HG02852 (cell line): Measurements from ENCODE around the gene CIZ1.
"Not testable (repeated sequence)": the region's sequence is repeated elsewhere in the genome, so short reads cannot be mapped to it uniquely, and the experiment has no call there.

ENCODE experiments used
- ATAC-seq: cut with Tn5 transposase; IDR thresholded peaks from one replicate; pipeline ENCODE4 v1.9.1; 2021; ENCODE audit warnings: mild to moderate bottlenecking, moderate library complexity; ENCODE audit not compliant: unreplicated experiment

The CIZ1 gene, protein sequence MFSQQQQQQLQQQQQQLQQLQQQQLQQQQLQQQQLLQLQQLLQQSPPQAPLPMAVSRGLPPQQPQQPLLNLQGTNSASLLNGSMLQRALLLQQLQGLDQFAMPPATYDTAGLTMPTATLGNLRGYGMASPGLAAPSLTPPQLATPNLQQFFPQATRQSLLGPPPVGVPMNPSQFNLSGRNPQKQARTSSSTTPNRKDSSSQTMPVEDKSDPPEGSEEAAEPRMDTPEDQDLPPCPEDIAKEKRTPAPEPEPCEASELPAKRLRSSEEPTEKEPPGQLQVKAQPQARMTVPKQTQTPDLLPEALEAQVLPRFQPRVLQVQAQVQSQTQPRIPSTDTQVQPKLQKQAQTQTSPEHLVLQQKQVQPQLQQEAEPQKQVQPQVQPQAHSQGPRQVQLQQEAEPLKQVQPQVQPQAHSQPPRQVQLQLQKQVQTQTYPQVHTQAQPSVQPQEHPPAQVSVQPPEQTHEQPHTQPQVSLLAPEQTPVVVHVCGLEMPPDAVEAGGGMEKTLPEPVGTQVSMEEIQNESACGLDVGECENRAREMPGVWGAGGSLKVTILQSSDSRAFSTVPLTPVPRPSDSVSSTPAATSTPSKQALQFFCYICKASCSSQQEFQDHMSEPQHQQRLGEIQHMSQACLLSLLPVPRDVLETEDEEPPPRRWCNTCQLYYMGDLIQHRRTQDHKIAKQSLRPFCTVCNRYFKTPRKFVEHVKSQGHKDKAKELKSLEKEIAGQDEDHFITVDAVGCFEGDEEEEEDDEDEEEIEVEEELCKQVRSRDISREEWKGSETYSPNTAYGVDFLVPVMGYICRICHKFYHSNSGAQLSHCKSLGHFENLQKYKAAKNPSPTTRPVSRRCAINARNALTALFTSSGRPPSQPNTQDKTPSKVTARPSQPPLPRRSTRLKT

DNA sequence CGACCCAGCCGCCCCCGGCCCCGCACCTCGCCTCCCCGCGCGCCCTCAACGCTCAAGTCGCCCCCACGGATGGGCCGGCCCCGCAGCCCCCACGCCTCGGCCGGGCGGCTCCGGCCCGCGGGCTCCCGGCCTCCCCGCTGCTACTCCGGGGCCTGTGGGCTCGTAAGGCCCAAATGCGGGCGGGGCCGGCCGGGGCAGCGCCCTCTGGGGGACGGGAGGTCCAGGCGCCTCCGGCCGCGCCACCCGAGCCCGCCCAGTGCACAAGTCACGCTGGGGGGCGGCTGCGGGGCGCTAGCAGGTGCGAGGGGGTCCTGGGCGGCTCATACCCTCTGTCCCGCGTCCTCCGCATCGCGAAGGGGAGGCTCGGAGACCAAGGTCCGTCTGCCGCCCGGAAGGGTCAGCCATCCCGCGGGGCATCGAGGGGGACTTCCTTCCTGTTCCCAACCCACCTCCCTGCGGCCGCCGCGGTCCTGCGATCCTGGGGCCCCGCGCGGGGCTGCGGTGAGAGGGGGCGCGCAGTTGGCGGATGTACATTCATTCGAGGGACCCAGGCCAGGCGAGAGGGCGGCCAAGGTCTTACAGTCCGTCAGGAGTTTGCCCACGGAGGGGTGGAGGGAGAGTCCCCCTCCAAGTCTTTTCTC, at the start of gene CIZ1:
CIZ1 (minus strand) TSS at position 167 of the 641 bp plus-strand sequence. CDS start 715 bp downstream, outside the sequence.
- peak; percentile 81 for ATAC-seq

DNA sequence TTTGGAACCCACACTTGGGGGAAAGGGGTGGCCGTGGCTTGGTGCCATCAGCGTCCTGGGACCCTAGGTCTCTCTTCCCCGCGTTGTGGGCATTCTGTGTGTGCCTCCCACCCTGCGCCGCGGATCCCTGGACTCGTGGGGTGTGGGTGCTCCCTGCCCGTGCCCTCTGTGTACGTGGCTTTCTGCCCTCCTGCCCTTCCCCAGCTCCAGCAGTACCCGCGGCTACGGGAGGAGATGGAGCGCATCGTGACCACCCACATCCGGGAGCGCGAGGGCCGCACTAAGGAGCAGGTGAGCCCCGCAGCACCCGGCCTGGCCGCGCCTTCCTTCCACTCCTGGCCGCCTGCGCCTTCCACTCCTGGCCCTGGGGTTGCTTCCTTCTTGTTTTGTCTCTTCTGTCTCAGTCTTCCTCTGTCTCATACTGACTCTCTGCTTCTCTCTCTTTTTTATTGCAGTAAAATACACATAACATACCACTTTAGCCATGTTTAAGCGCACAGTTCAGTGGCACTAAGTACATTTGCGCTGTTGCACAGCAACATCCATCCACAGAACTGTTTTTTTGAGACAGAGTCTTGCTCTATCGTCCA, 42.5 kb upstream of the CIZ1 start:
- no peak for ATAC-seq

DNA sequence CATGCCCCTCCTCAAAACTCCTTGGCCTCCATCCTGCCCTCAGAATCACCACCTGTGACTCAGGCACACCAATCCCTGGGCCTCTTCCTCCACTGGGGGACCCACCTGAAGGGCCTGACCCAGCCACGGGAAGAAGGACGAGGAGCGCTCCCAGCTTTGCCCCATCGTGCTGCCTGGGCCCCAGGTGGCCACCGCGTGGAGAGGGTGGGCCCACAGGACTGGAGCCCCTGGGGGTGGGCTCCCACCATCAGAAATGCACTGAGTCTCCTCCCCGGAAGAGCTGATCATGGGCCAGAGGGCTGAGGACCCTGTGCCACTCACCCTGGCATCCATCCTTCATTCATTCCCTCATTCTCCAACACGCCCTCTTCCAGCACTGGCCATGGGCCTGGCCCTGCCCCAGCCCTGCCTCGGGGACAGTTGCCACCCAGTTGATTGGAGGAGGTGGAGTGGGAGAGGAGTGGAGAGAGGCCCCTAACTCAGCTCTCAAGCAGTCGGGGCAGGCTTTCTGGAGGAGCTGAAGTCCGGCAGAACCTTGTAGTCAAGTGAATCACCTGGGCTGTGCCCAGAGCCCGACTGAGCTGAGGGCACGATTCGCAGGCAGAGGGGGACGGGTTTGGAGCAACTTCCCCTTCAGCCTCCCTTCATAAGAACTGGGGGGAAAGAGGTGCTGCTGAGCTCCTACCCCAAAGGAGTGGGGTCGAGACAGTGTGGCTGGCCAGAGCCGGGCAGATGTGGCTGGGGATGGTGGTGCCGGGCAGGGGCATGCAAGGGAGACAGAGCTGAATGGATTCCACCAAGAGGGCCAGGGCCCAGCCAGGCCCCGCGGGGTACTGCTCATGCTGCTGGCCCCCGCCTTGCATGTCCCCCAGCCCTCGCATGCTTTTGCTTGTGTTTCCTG, 41.4 kb upstream of the CIZ1 start:
- ATAC-seq: no peak

DNA sequence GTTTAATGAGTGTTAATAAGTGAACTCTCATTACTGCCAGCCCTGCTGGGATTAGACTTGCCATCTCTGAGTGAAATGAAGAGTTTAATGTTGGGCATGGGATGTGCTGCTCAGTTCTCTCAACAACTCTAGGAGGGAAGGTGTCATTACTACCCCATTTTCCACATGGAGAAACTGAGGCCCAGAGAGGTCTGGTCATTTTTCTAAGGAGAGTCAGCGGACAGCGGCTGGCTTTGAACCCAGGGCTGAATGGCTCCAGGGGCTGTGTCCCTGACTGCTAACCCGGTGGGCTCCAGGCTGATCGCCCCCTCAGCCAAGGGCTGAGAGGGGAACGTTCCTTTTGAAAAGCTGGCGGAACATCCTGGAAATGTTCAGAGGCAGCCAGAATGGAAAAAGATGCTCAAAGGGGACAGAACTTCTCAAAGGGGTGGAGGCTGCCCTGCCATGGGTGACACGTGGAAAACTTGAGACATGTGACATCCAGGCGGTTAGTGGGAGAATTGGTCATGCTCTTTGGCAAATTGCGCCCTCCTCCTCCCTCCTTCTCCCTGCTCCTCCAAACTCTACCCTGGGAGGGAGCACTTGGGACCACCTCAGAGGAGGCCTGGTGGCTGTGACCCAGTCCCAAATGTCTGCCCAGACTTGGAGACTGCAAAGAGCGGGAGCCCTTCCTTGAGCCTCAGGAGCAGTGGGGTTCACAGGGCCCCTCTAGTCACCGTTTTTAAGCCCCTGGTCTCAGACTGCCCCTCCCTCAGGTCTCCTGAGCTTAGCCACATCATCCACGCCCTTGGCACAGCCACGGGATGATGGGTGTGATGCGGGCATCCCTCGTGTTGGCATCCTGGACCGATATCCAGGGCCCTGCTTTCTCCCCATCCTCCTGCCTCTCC, 40.5 kb upstream of the CIZ1 start:
- no peak for ATAC-seq

DNA sequence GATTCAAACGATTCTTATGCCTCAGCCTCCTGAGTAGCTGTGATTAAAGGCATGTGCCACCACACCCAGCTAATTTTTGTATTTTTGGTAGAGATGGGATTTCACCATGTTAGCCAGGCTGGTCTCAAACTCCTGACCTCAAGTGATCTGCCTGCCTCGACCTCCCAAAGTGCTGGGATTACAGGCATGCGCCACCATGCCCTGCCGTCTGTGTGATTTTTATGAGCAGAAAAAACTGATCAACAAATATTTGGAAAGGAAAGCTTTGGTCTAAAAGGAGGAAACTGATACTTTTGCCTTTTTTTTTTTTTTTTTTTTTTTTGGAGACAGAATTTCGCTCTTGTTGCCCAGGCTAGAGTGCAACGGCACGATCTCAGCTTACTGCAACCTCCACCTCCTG, 39.5 kb upstream of the CIZ1 start:
- not testable (repeated sequence) for ATAC-seq

DNA sequence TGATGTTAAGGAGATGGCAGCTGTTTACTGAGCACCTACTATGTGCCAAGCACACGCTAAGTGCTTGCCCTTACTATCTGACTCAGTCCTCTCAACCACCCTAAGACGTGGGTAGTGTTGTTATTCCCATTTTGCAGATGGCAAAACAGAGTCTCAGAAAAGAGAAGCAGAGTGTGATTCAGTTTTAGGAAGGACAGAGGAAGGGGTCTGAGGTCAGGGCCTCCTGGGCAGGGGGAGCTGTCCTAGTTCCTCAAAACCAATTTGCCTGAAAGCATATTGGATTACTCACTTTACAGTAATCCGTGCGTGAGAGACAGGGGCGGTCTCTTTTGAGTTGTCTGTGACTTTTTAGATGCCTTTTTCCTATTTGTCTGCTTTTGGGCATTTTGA, 35.0 kb upstream of the CIZ1 start:
- ATAC-seq: no peak

DNA sequence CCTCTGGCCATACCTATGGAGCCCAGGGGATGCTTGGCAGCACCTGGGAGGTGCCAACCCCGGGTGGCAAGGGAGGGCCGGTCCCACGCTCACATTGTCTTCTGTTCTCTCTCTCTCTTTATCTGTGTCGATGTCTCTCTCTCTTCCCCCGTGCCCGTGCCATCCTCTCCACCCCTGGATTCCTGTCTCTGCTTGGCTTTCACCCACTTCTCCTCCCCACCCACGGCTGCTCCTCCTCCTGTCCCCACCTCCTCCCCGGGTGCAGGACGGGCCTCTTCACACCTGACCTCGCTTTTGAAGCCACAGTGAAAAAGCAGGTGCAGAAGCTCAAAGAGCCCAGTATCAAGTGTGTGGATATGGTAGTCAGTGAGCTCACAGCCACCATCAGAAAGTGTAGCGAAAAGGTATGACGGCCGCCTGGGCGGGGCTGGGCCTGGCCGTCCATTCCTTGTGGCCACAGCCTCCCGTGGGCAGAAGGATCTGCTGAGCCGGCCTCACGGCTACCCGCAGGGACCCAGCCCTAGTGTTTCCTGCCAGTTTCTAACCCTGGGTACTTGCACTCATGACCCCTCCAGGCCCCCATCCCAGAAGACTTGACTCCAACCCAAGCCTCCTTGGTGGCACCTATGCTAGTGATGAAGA, 34.5 kb upstream of the CIZ1 start:
- no peak for ATAC-seq

DNA sequence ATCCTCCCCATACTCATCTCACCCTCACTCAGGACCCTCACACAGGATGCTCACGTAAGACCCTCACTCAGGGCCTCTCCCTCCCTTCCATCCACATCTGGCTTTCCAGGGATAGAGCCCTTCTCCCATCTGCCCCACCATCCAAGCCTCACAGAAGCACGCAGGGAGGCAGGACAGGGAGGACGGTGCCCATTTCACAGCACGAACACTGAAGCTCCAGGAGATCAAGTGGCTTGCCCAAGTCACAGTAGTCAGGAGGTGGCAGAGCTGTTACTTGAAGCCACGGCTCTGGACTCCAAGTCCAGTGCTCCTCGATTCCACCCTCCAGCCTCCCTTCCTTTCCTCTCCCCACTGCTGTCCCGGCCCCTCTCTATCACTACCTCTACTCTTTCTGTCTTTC, 33.5 kb upstream of the CIZ1 start:
- no peak for ATAC-seq

DNA sequence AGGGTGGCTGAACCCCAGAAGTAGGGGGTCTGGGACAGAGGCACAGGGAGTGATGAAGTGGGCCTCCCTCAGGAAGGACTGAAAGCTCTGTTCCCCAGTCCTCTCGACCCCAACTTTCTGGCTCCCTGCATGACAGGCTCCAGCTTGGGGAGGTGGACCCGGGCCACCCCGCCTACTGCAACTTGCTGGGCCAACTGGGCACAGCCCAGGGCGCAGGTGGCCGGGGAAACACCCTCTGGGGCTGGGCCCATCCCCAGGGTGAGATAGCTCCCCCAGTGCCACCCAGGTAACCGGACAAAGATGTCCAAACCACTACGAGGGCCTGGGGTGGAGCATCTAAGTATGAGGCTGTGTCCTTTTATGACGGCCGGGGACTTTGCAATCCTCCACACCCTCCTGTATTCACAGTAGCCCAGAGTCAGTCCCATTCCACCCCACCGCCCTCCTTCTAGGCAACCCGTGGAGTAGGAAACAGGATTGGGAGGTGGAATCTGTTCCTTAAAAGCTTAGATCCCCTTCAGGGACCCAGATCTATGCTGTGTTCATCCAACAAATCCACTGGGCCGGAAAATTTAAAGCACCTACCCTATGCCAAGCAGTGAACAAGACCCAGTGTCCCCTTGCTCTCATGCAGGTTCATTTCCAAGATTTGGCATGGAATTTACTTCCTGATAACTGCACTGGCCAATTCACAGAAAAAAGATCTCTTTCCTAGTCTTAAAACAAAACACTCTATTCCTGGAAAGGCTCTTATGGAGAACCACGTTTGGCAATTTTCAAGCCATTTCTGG, 31.7 kb upstream of the CIZ1 start:
- ATAC-seq: no peak

DNA sequence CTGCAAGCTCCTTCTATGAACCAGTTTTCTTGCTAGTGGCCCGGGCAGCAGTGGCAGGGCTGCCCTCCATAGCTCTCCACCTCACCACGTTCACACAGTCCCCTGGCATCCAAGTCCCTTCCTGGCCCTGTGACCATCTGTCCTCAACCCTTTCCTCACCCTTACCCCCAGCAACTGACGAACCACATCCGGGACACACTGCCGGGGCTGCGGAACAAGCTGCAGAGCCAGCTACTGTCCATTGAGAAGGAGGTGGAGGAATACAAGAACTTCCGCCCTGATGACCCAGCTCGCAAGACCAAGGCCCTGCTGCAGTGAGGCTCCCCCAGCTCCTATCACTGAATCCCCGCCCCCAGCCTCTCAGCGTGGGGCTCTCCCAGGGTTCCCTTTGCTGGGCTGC, 30.7 kb upstream of the CIZ1 start:
- no peak for ATAC-seq

DNA sequence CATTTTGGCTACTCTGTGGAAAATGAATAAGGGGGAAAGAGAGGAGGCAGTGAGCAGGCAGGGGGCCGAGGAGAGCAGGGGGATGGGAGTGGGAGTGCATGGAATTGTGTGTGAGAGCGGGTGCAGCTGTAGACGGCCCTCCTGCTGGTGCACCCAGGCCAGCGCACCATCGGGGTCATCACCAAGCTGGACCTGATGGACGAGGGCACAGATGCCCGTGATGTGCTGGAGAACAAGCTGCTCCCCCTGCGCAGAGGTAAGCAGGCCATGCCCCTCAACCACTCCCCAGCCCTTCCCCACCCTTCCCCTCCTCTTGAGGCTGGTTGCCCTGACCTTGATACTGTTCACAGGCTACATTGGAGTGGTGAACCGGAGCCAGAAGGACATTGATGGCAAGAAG, 28.5 kb upstream of the CIZ1 start:
- ATAC-seq: no peak

DNA sequence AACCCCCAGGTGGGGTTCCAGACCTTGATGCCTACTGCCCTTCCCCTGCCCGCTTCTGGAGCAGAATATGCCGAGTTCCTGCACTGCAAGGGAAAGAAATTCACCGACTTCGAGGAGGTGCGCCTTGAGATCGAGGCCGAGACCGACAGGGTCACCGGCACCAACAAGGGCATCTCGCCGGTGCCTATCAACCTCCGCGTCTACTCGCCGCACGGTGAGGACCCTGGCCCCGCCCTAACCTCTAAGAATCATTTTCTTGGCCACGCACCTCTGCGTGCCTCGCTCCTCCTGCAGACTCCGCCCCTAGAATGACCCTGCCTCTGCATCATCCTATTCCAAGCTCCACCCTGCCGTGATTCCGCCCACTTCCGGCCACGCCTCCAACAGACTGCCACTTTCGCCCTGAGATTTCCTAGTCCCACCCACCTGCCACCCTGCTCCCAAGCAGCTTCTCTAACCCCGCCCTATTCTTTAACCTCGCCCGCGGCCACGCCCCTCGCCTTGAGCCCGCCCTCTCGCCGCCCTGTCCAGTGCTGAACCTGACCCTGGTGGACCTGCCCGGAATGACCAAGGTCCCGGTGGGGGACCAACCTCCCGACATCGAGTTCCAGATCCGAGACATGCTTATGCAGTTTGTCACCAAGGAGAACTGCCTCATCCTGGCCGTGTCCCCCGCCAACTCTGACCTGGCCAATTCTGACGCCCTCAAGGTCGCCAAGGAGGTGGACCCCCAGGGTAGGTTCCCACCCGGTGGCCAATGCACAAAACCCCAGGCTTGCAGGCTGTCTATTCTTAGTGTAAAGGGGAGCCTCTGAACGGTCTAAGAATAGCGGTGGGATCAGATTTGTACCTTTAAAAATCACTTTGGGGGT, 27.4 kb upstream of the CIZ1 start:
- peak; percentile 84 for ATAC-seq

DNA sequence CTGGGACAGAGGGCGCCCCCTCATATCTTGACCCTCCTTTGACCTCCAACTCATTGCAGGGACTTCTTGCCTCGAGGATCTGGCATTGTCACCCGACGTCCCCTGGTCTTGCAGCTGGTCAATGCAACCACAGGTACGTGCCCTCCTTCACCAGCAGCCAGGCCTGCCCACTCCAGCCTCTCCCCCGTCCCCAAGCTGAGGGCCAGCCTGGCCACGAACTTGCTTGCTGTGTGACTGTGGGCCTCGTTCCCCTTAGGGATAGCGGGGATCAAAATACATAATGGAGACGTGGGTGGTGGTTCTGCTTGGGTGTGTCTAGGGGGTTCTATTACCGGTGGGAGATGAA, 26.8 kb upstream of the CIZ1 start:
- no peak for ATAC-seq

DNA sequence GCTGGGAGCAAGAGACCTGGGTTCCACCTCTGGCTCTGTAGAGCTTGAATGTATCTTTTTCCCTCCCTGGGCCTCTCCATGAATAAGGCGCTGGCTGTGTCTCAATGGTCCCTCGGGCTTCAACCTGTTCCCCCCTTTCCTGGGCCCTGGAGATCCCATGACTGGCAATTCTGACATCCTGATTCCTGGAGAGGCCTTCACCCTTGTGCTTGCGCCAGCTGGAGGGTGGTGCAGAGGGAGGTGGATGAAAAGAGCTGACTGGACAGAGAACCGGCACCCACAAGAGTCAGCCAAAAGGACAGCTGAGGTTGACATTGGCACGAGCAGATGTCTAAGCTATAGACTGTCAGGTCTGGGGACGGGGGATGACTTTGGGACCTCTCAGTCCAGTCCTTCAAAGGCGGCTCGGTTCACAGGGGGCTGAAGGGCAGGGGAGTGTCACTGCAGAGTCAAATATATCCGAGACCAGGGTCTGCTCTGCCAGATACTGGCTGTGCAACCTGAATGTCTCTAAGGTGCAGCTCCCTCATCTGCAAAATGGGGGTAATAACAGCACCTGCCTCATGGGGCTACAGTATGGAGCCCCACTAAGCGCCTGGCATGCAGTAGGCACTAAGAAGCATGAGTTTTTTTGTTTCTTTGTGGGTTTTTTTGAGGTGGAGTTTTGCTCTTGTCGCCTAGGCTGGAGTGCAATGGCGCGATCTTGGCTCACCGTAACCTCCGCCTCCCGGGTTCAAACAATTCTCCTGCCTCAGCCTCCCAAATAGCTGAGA, 25.6 kb upstream of the CIZ1 start:
- ATAC-seq: no peak

DNA sequence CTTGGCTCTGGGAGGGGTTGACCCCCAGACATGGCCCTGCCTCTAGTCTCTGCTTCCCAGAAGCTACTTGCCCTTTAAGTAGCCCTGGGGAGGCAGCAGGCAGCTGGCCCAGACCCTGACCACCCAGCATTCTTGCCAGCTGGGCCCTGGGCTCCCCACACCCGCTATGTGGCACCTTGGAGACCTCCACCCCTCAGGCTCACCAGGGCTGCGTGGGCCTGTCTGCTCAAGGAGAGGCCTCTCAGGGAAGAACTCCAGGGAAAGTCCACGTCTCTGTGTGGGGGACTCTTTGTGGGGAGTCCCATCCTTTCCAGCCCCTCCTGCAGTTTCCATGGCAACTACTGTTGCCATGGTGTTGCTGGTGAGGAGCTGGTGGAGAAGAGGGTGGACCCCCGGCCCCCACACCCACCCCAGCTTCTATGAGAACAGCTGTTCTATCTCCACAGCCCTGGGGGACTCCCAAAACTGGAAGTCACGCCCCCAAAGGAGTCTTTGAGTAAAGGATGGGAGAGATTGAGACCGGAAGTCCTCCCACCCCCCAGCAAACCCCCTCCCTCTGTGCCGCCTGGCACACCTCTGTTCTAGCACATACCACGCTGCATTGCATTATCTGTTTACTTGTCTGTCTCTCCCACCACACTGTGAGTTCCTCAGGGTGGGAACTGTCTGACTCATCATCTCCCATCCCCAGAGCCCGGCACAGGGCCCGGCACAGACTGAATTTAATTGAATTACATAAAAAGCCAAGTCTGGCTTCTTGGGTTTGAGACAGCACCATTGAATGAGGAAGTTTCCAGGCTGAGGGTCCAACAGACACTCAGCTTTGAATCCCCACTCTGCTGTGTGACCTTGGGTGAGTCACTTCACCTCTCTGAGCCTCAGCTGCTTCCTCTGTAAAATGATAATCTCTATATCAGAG, 24.4 kb upstream of the CIZ1 start:
- no peak for ATAC-seq
